Measurements from ENCODE around the gene SPRR1A. TPM values are rescaled to one million over a fixed set of nuclear protein-coding genes. Genes with fewer than 3 reads are reported as not detected.

The SPRR1A gene
- total RNA-seq, 2 donors from 2014 or later: not detected

DNA sequence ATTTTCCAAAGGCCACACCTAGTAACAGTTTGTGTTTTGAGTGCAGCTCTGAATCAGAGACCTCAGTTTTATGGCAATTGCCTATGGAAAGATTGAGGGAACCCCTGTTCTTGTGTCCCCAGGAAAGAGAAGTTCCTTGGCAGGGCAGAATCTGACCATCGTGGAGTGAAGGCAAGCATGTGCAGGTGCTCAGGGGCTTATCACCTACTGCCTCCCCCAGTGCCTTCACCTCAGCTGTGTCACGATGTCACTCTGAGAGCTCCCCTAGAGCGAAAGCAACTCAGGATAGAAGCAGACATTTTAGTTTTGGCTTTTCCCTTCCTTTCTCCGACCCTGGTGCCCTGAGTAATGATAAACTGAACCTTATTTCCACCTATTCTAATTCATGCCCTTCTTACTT, 1.8 kb upstream of the SPRR1A start:
- TF ChIP-seq, protein P1, sequence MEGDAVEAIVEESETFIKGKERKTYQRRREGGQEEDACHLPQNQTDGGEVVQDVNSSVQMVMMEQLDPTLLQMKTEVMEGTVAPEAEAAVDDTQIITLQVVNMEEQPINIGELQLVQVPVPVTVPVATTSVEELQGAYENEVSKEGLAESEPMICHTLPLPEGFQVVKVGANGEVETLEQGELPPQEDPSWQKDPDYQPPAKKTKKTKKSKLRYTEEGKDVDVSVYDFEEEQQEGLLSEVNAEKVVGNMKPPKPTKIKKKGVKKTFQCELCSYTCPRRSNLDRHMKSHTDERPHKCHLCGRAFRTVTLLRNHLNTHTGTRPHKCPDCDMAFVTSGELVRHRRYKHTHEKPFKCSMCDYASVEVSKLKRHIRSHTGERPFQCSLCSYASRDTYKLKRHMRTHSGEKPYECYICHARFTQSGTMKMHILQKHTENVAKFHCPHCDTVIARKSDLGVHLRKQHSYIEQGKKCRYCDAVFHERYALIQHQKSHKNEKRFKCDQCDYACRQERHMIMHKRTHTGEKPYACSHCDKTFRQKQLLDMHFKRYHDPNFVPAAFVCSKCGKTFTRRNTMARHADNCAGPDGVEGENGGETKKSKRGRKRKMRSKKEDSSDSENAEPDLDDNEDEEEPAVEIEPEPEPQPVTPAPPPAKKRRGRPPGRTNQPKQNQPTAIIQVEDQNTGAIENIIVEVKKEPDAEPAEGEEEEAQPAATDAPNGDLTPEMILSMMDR (IDR thresholded peaks at IDR 0.05): no peak
- H3K27ac ChIP-seq: no peak overlapping the region
- H3K27me3 ChIP-seq: no peaks in the 10 kb centered on the region
- no peaks in the 10 kb centered on the region for H3K9me3 ChIP-seq
- no peak for DNase-seq (ENCODE audit: low spot score)
- H3K4me3 ChIP-seq: no peak overlapping the region
- no peaks in the 10 kb centered on the region for H3K36me3 ChIP-seq
- H3K4me1 ChIP-seq: no peaks in the 10 kb centered on the region

DNA sequence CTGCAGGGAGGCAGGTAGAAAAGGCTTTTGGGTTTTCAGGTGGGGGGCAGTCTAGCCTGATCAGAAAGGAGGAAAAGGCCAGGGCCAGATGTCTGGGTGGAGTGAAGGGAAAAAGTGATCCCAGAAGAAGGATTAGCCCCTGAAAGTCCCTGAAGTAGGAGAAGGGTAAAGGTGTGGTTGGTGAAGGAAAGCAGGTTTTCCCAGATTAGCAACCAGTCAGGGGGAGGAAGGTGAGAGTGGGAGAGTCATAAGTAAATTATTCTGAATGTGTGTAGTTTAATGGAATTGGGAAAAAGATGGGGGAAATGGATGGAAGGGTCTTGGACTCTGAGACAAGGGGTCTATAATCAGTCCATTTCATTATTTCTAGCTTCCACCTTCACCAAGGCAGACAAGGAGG, 647 bp upstream of the SPRR1A start:
- no peaks in the 10 kb centered on the region for H3K4me1 ChIP-seq
- H3K4me3 ChIP-seq: no peak overlapping the region
- H3K27ac ChIP-seq: no peak overlapping the region
- TF ChIP-seq, protein P1 (IDR thresholded peaks at IDR 0.05): no peak
- no peaks in the 10 kb centered on the region for H3K9me3 ChIP-seq
- H3K27me3 ChIP-seq: no peaks in the 10 kb centered on the region
- DNase-seq (ENCODE audit: low spot score): no peak
- H3K36me3 ChIP-seq: no peaks in the 10 kb centered on the region

DNA sequence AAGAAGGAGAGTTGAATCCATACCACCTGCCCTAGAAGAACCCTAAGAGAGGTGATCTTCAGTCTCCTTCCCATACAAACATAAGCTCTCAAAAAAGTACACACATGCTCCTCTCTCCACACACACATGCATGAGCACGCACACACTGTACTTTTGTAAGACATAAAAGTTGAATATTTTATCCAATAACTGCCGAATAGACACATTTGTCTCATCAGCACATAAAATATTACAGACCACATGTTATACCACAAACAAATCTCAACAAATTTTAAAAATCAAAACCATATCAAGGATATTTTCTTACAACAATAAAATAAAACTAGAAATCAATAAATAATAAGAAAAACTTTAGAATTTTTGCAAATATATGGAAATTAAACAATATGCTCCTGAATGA, 2.7 kb downstream of the SPRR1A start:
- no peak overlapping the region for H3K27ac ChIP-seq
- DNase-seq (ENCODE audit: low spot score): no peak
- no peaks in the 10 kb centered on the region for H3K9me3 ChIP-seq
- no peaks in the 10 kb centered on the region for H3K27me3 ChIP-seq
- H3K4me1 ChIP-seq: no peaks in the 10 kb centered on the region
- TF ChIP-seq, protein P1 (IDR thresholded peaks at IDR 0.05): no peak
- no peak overlapping the region for H3K4me3 ChIP-seq
- H3K36me3 ChIP-seq: no peaks in the 10 kb centered on the region

DNA sequence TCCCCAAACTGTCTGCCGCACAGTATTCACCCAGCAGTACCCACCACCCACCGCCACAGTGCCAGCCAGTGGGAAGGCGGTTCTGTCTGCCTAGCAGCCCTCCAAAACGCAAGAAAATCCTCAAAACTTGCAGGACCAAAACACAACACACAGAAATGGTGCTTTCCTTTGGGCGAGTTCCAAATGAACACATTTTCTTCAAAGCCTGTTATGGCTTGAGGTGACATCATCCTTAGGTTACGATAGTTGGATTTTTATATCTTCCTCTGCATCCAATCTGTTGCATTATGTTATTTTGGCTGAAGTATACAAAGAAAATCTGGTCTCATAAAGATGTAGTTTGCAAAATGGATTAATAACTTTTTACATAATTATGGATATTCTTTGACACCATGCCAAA, 9.3 kb downstream of the SPRR1A start:
- Histone ChIP-seq H3K4me1 (no peaks in the 10 kb centered on the region), H3K36me3 (no peaks in the 10 kb centered on the region), H3K4me3 (no peak overlapping the region), H3K27ac (no peak overlapping the region), H3K27me3 (no peaks in the 10 kb centered on the region), H3K9me3 (peaks cover 0 to 5% of the 10 kb centered on the region in 2 donors)
- TF ChIP-seq, protein P1 (IDR thresholded peaks at IDR 0.05): no peak
- DNase-seq (ENCODE audit: low spot score): no peak

DNA sequence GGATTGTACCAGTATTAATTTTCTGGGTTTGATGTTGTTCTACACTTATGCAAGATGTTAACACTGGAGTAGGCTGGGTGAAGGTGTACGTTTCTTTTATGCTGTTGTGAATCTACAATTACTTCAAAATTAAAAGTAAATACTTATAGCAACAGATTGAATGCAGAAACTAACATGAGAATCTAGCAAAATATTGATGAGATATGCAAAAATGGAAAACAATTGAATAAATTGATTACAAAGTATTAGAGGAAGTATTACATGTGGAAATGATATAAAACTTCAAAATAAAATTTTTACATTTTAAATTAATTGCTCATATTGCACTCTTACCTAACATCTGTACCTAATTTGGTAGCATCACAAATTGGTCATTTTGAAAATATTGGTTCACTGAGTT, 12.0 kb downstream of the SPRR1A start:
- Histone ChIP-seq H3K36me3 (no peaks in the 10 kb centered on the region), H3K9me3 (peaks cover 0 to 5% of the 10 kb centered on the region in 2 donors), H3K27me3 (no peaks in the 10 kb centered on the region), H3K4me3 (no peak overlapping the region), H3K27ac (no peak overlapping the region), H3K4me1 (no peaks in the 10 kb centered on the region)
- TF ChIP-seq, protein P1 (IDR thresholded peaks at IDR 0.05): no peak
- no peak for DNase-seq (ENCODE audit: low spot score)

DNA sequence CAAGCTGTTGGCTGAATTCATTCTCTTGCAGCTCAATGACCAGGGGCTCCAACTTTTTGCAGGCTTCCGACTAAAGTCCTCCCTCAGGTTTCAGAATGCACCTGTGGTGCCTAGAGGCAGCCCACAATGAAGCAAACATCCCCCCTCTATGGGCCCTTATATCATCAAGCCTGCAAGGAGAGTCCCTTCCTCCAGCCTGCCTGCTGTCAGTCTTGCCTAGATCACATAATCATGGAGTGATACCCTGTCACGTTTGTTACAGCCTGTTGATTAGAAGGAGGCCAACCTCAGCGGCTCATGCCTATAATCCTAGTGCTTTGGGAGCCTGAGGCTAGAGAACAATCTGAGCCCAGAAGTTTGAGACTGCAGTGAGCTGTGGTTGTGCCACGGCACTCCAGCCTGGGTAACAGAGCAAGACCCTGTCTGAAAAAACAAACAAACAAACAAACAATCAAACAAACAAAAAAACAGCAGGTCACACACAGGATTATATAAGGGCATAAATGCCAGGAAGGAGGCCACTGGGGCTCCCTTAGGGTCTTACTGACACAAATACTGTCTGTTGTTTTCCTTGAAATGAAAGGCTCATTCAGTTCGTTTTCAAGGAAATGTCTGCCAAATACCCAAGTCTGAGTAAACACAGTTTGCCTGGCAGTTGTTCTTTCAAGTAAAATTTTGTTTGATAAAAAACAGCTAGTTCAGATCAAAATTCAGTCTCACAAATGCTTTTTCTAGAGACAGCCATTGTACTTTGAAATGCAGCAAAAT, 12.9 kb downstream of the SPRR1A start:
- H3K36me3 ChIP-seq: no peaks in the 10 kb centered on the region
- no peak overlapping the region for H3K4me3 ChIP-seq
- no peak for DNase-seq (ENCODE audit: low spot score)
- H3K4me1 ChIP-seq: no peaks in the 10 kb centered on the region
- H3K27ac ChIP-seq: no peak overlapping the region
- TF ChIP-seq, protein P1 (IDR thresholded peaks at IDR 0.05): no peak
- no peaks in the 10 kb centered on the region for H3K27me3 ChIP-seq
- H3K9me3 ChIP-seq: peaks cover 0 to 5% of the 10 kb centered on the region in 2 donors
